HL-60 (cell line): Measurements from ENCODE around the gene SPINK1.

ENCODE experiments used
- POLR2AphosphoS5 ChIP-seq: IDR thresholded peaks from 2 replicates; pipeline ENCODE4 v1.6.1; 2012; ENCODE audit warnings: low read depth
- TF ChIP-seq, protein P1 (sequence below): IDR thresholded peaks from one replicate; pipeline ENCODE4 v1.5.1; 2011; ENCODE audit warnings: low read length, control low read depth, inconsistent platforms; ENCODE audit not compliant: insufficient read depth
- TF ChIP-seq, protein P2 (sequence below): IDR thresholded peaks from 2 replicates; pipeline ENCODE4 v1.6.1; 2012; ENCODE audit warnings: low read depth; ENCODE audit not compliant: insufficient replicate concordance

DNA sequence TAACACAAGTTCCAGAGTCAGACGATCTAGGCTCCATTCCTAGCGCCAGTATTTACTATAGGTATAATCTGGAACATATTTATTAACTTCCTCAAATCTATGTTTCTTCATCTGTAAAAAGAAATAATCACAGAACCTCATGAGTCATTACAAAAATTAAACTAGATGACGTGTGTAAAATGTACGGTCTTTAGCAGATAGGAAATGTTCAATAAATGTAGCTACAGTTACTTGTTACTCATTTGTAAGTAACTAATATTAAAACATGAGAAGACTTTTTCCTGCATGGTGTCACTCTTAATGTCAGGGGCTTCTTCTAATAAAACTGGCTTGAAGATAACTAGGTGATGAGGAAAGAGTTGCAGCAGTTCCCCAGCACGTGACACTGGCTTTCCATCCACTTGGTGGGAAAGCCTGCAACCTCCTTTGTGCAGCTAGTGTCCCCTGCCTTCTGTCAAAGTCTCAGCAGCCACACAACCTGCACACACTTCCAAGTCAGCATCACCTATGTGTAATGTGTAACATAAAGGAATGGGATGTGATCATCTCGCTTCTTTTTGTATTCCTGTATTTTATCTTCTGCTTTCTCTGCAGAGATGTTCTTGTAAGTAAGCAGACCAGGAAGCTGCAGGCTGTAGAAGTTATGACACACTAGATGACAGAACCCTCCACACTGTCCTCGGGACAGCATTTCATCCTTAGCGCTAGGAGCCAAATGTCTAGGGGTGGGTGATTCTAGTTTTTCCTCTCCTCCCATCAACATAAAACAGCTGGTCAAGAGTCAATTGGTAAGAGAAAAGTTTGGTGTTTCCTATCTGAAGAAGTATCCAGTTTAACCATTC, 47.1 kb downstream of the SPINK1 start:
- TF ChIP-seq, protein P1, sequence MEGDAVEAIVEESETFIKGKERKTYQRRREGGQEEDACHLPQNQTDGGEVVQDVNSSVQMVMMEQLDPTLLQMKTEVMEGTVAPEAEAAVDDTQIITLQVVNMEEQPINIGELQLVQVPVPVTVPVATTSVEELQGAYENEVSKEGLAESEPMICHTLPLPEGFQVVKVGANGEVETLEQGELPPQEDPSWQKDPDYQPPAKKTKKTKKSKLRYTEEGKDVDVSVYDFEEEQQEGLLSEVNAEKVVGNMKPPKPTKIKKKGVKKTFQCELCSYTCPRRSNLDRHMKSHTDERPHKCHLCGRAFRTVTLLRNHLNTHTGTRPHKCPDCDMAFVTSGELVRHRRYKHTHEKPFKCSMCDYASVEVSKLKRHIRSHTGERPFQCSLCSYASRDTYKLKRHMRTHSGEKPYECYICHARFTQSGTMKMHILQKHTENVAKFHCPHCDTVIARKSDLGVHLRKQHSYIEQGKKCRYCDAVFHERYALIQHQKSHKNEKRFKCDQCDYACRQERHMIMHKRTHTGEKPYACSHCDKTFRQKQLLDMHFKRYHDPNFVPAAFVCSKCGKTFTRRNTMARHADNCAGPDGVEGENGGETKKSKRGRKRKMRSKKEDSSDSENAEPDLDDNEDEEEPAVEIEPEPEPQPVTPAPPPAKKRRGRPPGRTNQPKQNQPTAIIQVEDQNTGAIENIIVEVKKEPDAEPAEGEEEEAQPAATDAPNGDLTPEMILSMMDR: no peak
- TF ChIP-seq, protein P2, sequence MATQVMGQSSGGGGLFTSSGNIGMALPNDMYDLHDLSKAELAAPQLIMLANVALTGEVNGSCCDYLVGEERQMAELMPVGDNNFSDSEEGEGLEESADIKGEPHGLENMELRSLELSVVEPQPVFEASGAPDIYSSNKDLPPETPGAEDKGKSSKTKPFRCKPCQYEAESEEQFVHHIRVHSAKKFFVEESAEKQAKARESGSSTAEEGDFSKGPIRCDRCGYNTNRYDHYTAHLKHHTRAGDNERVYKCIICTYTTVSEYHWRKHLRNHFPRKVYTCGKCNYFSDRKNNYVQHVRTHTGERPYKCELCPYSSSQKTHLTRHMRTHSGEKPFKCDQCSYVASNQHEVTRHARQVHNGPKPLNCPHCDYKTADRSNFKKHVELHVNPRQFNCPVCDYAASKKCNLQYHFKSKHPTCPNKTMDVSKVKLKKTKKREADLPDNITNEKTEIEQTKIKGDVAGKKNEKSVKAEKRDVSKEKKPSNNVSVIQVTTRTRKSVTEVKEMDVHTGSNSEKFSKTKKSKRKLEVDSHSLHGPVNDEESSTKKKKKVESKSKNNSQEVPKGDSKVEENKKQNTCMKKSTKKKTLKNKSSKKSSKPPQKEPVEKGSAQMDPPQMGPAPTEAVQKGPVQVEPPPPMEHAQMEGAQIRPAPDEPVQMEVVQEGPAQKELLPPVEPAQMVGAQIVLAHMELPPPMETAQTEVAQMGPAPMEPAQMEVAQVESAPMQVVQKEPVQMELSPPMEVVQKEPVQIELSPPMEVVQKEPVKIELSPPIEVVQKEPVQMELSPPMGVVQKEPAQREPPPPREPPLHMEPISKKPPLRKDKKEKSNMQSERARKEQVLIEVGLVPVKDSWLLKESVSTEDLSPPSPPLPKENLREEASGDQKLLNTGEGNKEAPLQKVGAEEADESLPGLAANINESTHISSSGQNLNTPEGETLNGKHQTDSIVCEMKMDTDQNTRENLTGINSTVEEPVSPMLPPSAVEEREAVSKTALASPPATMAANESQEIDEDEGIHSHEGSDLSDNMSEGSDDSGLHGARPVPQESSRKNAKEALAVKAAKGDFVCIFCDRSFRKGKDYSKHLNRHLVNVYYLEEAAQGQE: no peak
- no peak for TF ChIP-seq POLR2AphosphoS5
